Activated T-cell treated with anti-CD3 and anti-CD28 coated beads, Interleukin-2, amount 50 U/mL, for 4 hours (primary cell): ENCODE data around the gene UNC5A. TPM values are rescaled to one million over a fixed set of nuclear protein-coding genes. Genes with fewer than 3 reads are reported as not detected.

Experiments used
- ATAC-seq, 2 donors: fragments of 200-7000 bp; cut with Tn5 transposase; one replicate each; pipeline ENCODE4 v1.10.0; 2021
- DNase-seq: peaks from one replicate; pipeline ENCODE4 v3.0.0-alpha.2; 2020
- H3K27me3 Mint-ChIP-seq: one replicate; pipeline ENCODE4 v1.8.0; 2021; ENCODE audit warnings: low read depth, mixed read lengths
- H3K36me3 Mint-ChIP-seq: one replicate; pipeline ENCODE4 v1.8.0; 2022; ENCODE audit warnings: mixed read lengths; ENCODE audit not compliant: insufficient read depth
- H3K4me1 Mint-ChIP-seq: one replicate; pipeline ENCODE4 v1.8.0; 2021; ENCODE audit warnings: low read depth, mixed read lengths
- H3K4me3 Mint-ChIP-seq: one replicate; pipeline ENCODE4 v1.8.0; 2021; ENCODE audit warnings: mild to moderate bottlenecking, moderate library complexity, mixed read lengths
- H3K9me3 Mint-ChIP-seq: one replicate; pipeline ENCODE4 v1.8.0; 2021; ENCODE audit warnings: mixed read lengths
- total RNA-seq, 3 donors: library from RNA; stranded (reverse); gene quantifications; one replicate each; pipeline ENCODE4 v1.2.1, GENCODE V29; 2021

The UNC5A gene
- total RNA-seq, 3 donors from 2014 or later: not detected

DNA sequence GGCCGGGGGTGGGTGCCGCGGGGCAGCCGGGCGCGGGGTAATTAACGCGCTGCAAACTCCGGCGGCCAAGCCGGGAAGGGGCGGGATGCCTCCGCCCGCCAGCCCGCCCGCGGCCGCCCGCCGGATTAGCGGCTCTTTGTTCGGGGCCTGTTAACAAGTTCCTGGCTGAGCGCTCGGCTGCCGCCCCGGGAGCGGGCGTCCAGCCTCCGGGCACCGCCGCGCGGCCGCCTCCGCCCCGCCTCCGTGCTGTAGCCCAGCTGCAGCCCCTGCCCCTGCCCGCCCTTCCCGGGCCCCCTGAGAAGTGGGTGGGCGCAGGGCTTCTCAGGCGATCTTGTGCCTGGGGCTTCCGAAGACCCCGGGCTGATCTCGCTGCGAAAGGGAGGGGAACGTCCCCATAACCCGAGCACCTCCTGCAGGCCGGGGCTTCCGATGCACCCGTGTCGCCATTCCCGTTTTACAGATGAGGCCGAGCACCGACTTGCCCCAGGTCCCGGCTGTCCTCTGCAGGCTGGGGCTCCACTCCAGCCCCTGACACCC lies 7.5 kb downstream of the UNC5A start:
- Mint-ChIP-seq H3K4me3 (peak overlapping the region; percentile 59), H3K9me3 (no peaks in the 10 kb centered on the region), H3K4me1 (peaks cover 12% of the 10 kb centered on the region), H3K27me3 (peaks cover 82% of the 10 kb centered on the region), H3K36me3 (no peaks in the 10 kb centered on the region)
- peak; percentile 41 to 46 for ATAC-seq
- DNase-seq: no peak

DNA sequence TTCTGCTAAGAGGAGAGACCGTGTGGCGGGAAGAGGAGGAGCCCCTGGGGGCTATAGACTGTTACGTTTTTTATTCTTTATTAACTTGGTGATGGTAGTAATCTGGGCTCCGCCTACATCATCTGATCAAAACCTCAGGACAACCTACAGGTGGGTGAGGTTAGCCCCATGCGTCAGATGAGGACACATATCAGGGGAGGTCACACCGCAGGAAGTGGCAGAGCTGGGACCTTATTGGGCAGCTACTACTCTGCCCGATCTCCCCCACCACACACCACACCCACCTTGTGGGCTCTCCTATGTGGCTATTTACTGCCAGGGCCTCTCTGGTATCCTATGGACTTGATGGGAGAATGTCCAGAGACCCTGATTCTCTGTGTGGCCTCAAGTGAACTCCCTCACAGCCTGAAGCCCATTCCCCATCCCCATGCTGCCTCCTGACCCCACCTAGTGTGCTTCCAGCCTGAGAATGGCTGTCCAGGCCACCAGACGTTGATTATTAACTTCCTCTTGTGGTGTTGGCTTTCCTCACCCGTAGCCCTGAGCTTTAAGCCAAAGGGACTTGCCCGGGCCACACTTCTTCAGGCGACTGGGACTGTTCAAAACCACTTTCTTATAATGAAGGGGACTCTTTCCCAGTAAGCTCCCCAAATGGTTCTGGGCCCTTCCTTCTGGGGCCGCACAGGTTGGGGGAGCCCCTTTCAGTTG lies 8.2 kb downstream of the UNC5A start:
- ATAC-seq (peak; percentile 54 to 55), DNase-seq (no peak)
- Mint-ChIP-seq H3K4me3 (peak overlapping the region; percentile 59), H3K27me3 (peaks cover 79% of the 10 kb centered on the region), H3K9me3 (no peaks in the 10 kb centered on the region), H3K4me1 (peaks cover 12% of the 10 kb centered on the region), H3K36me3 (no peaks in the 10 kb centered on the region)

DNA sequence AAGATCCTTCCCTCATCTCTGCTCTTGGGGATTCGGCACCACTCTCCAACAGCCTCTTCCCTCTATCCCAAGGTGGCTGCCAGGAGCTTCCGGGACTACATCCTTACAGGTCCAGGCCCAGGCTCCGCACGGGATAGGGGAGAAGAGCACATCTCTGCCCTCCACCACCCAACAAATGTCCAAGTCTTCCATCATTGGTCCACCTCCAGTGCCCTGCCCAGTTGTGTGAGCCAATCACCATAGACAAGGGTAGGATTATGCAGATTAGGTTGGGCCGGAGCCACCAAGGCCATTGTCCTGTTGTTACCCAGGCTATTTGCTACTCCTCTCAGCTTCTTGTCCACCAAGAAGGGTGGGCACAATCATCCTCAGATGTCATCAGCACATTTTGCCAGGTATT lies 9.1 kb downstream of the UNC5A start:
- H3K36me3 Mint-ChIP-seq: no peaks in the 10 kb centered on the region
- peaks cover 12% of the 10 kb centered on the region for H3K4me1 Mint-ChIP-seq
- ATAC-seq: no peak
- H3K9me3 Mint-ChIP-seq: no peaks in the 10 kb centered on the region
- peaks cover 70% of the 10 kb centered on the region for H3K27me3 Mint-ChIP-seq
- H3K4me3 Mint-ChIP-seq: no peak overlapping the region
- DNase-seq: no peak

DNA sequence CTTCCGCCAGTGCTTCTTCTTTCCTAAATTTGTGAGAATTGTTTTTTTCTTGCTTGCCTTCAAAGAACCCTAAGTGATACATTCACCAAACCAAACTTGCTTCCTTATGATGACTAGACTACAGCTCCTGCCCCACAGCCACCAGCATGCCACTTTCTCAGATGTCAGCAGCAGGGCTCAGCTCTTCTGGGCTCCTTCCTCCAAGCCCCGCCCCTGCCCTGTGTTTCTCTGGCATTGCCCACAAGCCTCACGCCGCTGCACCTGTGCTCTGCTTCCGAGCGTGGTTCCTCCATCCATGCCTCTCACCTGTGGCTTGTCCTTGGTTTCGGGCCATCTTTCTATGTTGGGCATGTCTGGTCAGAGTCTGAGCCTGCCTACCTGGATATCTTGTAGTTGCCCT lies 10.6 kb downstream of the UNC5A start:
- peaks cover 12% of the 10 kb centered on the region for H3K4me1 Mint-ChIP-seq
- H3K4me3 Mint-ChIP-seq: no peak overlapping the region
- ATAC-seq: no peak
- no peaks in the 10 kb centered on the region for H3K36me3 Mint-ChIP-seq
- no peaks in the 10 kb centered on the region for H3K9me3 Mint-ChIP-seq
- no peak for DNase-seq
- peaks cover 60% of the 10 kb centered on the region for H3K27me3 Mint-ChIP-seq

DNA sequence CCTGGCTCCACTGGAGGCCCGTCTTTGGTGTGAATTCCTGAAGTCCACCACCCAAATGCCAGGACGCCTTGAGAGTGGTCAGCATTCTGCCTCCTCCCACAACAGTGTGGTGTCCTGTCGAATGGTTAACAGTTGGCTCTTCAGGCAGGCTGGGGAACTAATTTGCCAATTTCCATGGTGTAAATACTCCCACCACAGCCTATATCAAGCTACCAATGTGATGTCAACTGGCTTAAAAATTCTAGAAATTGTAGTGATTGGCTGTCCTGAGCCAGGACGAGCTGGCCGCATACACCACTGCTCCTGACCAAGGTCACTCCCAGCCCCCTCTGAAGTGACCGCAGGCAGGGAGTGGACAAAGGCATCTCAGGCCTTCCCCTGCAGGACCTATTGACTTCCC lies 11.1 kb downstream of the UNC5A start:
- no peaks in the 10 kb centered on the region for H3K36me3 Mint-ChIP-seq
- peaks cover 12% of the 10 kb centered on the region for H3K4me1 Mint-ChIP-seq
- H3K9me3 Mint-ChIP-seq: no peaks in the 10 kb centered on the region
- no peak for DNase-seq
- ATAC-seq: no peak
- H3K27me3 Mint-ChIP-seq: peaks cover 55% of the 10 kb centered on the region
- no peak overlapping the region for H3K4me3 Mint-ChIP-seq

DNA sequence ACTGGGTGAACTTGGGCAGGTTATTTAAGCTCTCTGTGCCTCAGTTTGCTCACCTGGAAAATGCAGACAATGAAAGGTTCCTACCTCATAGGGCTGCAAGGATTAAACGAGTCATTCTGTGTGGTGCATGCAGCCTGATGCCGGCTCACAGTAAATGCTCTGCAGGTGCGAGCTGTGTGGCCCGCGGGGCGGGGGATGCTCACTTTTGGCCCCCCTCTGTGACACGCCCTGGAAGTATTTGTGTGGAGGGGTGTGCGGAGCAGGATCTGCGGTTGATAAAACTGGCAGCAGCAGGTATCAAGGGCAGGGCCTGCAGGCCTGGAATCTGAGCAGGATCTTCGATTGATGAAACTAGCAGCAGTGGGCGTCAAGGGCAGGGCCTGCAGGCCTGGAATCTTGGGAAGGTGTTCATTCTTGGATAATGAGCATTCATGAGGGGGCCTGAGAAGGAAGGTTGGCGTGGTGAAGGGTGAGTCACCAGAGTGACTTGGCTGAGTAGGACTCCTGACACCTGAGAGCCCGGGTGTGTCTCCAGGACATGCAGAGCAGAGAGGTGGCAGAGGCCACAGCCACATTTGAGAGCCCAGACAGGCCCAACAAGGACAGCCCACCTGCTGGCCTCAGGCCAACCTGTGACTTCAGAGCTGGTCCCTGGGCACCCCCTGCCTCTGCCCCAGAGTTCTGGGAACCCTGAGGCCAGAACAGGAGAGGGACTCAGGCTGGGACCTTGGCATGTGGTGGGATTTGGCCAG lies 11.9 kb downstream of the UNC5A start:
- H3K4me3 Mint-ChIP-seq: no peak overlapping the region
- H3K27me3 Mint-ChIP-seq: peaks cover 50% of the 10 kb centered on the region
- ATAC-seq: no peak
- H3K4me1 Mint-ChIP-seq: peaks cover 8% of the 10 kb centered on the region
- DNase-seq: no peak
- no peaks in the 10 kb centered on the region for H3K9me3 Mint-ChIP-seq
- no peaks in the 10 kb centered on the region for H3K36me3 Mint-ChIP-seq

DNA sequence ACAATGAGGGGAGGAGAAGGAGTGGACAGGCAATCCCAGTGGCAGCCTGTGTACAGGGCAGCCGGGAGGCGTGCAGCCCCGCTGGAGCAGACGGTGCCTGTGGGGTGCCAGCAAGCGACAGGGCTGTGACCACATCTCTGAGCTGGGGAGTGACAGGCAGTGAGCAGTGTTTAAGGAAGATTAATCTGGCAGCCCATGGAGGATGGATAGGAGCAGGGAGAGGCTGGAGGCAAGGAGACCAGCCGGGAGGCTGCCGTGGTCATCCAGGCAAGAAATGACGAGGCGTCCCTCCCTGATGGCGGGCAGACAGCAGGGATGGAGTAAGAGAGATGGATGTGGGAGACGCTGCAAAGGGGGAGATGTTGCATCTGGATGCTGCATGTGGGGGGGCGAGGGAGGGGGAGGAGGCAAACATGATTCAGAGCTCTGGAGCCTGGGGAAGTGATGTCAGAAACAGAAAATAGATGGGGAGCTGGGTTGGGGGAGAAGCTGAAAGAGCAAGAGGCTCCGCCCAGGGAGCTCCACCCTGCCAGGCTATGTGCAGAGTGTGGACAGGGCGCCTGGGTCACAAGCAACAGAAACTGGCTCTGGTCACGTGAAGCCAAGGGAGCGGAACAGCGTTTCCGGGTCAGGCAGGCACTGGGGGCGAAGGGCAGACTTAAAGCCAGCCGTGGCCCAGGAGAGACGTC lies 12.6 kb downstream of the UNC5A start:
- DNase-seq (no peak), ATAC-seq (no peak)
- Mint-ChIP-seq H3K4me3 (no peak overlapping the region), H3K9me3 (no peaks in the 10 kb centered on the region), H3K27me3 (peaks cover 50% of the 10 kb centered on the region), H3K4me1 (peaks cover 8% of the 10 kb centered on the region), H3K36me3 (no peaks in the 10 kb centered on the region)

DNA sequence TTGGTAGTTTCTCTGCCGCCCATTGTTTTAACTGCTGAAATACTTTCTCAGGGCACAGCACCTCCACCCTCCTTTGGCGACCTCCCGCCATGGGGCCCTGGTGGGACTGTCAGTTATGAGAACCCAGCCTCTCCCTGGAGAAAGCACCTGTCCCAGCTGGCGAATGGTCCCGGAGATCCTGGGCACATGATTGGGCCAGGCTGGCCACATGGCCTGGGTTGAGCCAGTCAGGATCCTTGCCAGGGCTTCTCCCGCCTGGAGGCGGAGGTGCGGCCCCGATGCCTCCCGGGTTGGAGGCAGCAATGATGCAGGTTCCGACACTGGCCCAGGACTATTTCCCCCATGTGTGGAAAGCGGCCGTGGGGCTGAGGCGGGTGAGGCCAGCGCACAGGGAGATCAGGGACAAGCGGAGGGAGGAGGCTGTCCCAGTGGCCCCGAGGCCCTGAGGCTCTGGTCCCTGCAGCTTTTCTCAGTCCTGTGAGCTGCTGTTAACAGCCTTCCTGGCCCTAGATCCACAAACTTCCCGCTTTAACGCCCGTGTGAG lies 13.6 kb downstream of the UNC5A start:
- Mint-ChIP-seq H3K4me3 (no peak overlapping the region), H3K36me3 (no peaks in the 10 kb centered on the region), H3K9me3 (no peaks in the 10 kb centered on the region), H3K27me3 (peaks cover 44% of the 10 kb centered on the region), H3K4me1 (no peaks in the 10 kb centered on the region)
- DNase-seq (no peak), ATAC-seq (no peak)

DNA sequence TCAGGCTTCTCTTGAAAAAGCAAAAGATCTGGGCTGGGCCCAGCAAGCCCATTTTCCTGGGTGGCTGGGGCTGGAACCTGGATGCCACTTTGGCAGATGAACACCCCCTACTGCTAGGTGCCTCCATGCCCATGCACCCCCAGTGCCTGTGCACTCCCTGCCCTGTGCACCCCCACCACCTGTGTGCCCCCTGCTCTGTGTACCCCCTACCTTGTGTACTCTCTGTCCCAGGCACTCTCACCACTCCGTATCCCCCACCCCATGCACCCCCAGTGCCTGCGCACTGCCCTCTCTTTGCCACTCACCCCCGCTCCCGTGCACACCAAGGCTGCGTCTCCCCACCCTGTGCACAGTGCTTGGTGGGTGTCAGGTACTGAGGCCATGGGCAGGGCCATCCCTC lies 14.2 kb downstream of the UNC5A start:
- H3K36me3 Mint-ChIP-seq: no peaks in the 10 kb centered on the region

DNA sequence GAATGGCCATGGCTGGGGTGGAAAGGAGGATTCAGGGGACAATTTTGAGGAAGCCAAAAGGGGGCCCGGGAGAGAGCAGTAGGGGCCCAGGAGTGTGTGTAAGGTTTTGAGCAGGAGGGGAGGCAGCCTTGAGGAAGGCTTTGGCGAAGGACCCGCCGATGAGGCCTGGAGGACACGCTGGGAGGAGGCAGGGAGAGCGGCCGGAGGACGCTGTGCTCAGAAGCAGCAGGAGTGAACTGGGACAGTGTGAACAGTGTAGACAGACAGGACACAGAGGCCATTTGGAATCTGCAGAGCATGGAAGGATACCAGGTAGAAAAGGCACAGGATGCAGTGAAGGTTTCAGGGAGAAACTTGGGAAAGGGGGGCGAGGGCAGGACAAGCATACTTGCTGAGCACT lies 14.9 kb downstream of the UNC5A start:
- Mint-ChIP-seq H3K36me3 (no peaks in the 10 kb centered on the region), H3K4me1 (no peaks in the 10 kb centered on the region), H3K4me3 (no peak overlapping the region), H3K9me3 (no peaks in the 10 kb centered on the region), H3K27me3 (peaks cover 32% of the 10 kb centered on the region)
- no peak for ATAC-seq
- no peak for DNase-seq

More for the DNA sequence above, 14.2 kb downstream of the UNC5A start:
- Mint-ChIP-seq H3K27me3 (peaks cover 37% of the 10 kb centered on the region), H3K4me3 (no peak overlapping the region), H3K9me3 (no peaks in the 10 kb centered on the region), H3K4me1 (no peaks in the 10 kb centered on the region)
- no peak for ATAC-seq
- DNase-seq: no peak

DNA sequence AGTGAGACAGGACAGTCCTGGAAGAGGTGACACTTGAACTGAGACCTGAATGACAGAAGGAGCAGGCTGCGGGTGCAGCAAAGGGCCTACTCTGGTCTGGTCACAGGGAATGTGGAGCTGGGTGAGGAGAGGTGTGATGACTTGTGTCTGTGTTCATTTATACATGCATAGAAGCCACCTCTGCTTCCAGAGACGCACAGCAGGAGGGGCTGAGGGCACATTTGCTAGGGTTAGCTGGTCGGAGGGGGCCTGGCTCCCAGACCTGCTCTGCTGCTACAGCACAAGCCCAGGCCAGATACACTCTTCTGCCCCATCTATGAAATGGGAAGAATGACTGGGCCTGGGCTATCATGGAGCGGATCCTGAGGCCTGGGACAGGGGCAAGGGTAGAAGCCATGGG lies 15.6 kb downstream of the UNC5A start:
- DNase-seq: no peak
- no peaks in the 10 kb centered on the region for H3K36me3 Mint-ChIP-seq
- H3K9me3 Mint-ChIP-seq: no peaks in the 10 kb centered on the region
- no peaks in the 10 kb centered on the region for H3K4me1 Mint-ChIP-seq
- ATAC-seq: no peak
- H3K4me3 Mint-ChIP-seq: no peak overlapping the region
- peaks cover 30% of the 10 kb centered on the region for H3K27me3 Mint-ChIP-seq

DNA sequence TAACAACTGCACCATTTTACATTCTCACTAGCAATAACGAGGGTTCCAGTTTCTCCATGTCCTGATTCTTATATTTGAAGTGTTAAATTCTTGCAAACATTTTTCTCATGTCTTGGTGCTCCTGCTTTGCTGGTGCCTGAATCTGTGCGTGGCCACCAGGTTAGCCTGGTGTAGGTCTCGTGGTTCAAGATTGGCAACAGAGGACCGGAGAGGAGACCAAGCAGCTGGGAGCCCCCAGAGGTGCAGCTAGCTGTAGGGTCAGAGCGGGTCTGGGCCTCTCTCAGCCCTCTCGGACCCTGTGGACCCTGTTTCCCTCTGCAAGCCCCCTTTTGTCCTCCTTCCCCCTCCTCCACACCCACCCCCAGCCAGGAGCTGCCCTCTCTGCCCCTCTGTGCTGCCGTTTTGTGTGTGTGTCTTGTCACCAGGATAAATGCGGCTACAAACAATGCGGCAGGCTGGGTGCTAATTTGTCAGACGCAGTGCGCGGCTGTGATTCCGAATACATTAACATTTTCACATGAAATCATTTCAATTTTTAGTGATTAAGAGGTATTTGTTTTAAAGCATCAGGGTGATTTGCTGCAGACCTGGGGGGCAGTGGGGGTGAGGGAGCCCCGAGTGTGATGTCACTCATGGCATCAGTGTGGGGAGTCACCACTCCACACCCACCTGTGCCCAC lies 17.5 kb downstream of the UNC5A start:
- DNase-seq (no peak), ATAC-seq (no peak)
- Mint-ChIP-seq H3K9me3 (no peaks in the 10 kb centered on the region), H3K27me3 (peaks cover 27% of the 10 kb centered on the region), H3K36me3 (no peaks in the 10 kb centered on the region), H3K4me3 (no peak overlapping the region), H3K4me1 (no peaks in the 10 kb centered on the region)

DNA sequence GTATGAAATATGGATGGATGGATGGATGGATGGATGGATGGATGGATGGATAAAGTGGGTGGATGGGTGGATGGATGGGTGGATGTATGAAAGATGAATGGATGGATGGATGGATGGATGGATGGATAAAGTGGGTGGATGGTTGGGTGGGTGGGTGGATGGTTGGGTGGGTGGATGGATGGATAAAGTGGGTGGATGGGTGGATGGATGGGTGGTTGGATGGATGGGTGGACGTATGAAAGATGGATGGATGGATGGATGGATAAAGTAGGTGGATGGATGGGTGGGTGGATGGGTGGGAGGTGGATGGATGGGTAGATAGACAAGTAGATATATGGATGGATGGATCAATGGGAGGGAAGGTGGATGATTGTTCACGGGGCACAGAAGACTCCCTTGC lies 19.0 kb downstream of the UNC5A start:
- ATAC-seq: no peak
- Mint-ChIP-seq H3K36me3 (no peaks in the 10 kb centered on the region), H3K9me3 (no peaks in the 10 kb centered on the region), H3K4me3 (no peak overlapping the region), H3K4me1 (no peaks in the 10 kb centered on the region), H3K27me3 (peaks cover 37% of the 10 kb centered on the region)
- no peak for DNase-seq

DNA sequence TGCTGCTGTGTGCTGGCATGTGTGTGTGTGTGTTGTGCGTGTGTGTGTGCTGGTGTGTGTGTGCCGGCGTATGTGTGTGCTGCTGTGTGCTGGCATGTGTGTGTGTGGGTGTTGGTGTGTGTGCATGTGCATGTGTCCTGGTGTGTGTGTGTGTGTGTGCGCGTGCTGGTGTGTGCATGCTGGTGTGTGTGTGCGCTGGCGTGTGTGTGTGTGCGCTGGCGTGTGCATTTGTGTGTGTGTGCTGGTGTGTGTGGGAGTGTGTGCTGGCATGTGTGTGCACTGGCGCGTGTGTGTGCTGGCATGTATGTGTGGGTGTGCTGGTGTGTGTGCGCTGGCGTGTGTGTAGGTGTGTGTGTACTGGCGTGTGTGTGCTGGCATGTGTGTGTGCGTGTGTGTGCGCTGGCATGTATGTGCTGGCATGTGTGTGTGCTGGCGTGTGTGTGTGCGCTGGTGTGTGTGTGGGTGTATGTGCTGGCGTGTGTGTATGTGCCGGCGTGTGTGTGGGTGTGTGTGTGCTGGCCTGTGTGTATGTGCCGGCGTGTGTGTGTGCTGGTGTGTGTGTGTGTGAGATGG lies 20.1 kb downstream of the UNC5A start:
- DNase-seq (no peak), ATAC-seq (no peak)
- Mint-ChIP-seq H3K9me3 (no peaks in the 10 kb centered on the region), H3K36me3 (no peaks in the 10 kb centered on the region), H3K4me3 (no peak overlapping the region), H3K27me3 (peaks cover 40% of the 10 kb centered on the region), H3K4me1 (no peaks in the 10 kb centered on the region)
